Testis (tissue), 3 donors: ENCODE measurements around the gene HNF4A. TPM values are rescaled to one million over a fixed set of nuclear protein-coding genes. Genes with fewer than 3 reads are reported as not detected.

ENCODE experiments used
- DNase-seq: peaks from one replicate; pipeline ENCODE4 v3.0.0-alpha.2; 2019
- H3K27ac ChIP-seq, 2 donors: fragments of 200-600 bp; sonication (generic); one replicate each; pipeline ENCODE4 v1.5.1; 2019
- H3K27me3 ChIP-seq: fragments of 200-600 bp; sonication (generic); one replicate; pipeline ENCODE4 v1.5.1; 2019
- H3K36me3 ChIP-seq: fragments of 200-600 bp; sonication (generic); one replicate; pipeline ENCODE4 v1.5.1; 2017; ENCODE audit warnings: low read depth; ENCODE audit errors: missing control alignments
- H3K4me1 ChIP-seq: fragments of 200-600 bp; sonication (generic); one replicate; pipeline ENCODE4 v1.5.1; 2019
- H3K4me3 ChIP-seq, 2 donors: fragments of 200-600 bp; sonication (generic); one replicate each; pipeline ENCODE4 v1.5.1; 2017 to 2019
- H3K9me3 ChIP-seq: fragments of 200-600 bp; sonication (generic); one replicate; pipeline ENCODE4 v1.5.1; 2017
- CTCF ChIP-seq, 3 experiments: fragments of 450-650 bp in 2 of 3; fragments of 200-600 bp in 1 of 3; sonication (generic) in 1 of 3; IDR thresholded peaks; one replicate each; pipeline ENCODE4 v1.5.1; 2016 to 2019; ENCODE audit warnings: antibody characterized with exemption in 3 of 3, mild to moderate bottlenecking in 2 of 3, moderate library complexity in 1 of 3
- POLR2A ChIP-seq: fragments of 450-650 bp; IDR thresholded peaks from one replicate; pipeline ENCODE4 v1.6.1; 2017; ENCODE audit warnings: antibody characterized with exemption, mild to moderate bottlenecking, moderate library complexity
- WGBS, 2 donors: methylation state at CpG; one replicate each; pipeline ENCODE4 v1.1.5; 2018; 5-methylcytosine and 5-hydroxymethylcytosine counted together
- intact Hi-C: fragments of 100-400 bp; cut with DNase I; formaldehyde crosslinking; loops from one replicate; pipeline ENCODE4 v1.15.1; 2023; ENCODE audit warnings: low total_unique reads
- polyA plus RNA-seq: library from polyadenylated mRNA; stranded (reverse); fragments of 350-450 nt; fragmentation: Illumina TruSeq; extraction: RNeasy Lipid Tissue Mini Kit (QIAGEN cat#74804); gene quantifications from one replicate; pipeline ENCODE4 v1.2.3, GENCODE V29; 2014; ENCODE audit warnings: low read depth, low replicate concordance; ENCODE audit not compliant: insufficient read depth
- total RNA-seq, 2 donors: library from RNA; depleted of rRNA; stranded (reverse); fragments of >200 nt; gene quantifications; one replicate each; pipeline ENCODE4 v1.2.3, GENCODE V29; 2016

HNF4A gene
- total and polyA plus RNA-seq, 3 donors from 2014 or later = 1.2 to 2.5 (median 1.4) TPM

GRCh38 chr20:44418069-44418905, 62.8 kb downstream of the HNF4A start:
- TF ChIP-seq CTCF (IDR thresholded peaks at IDR 0.05) (no peak), POLR2A (no peak)
- Histone ChIP-seq H3K27ac (no peak overlapping the region), H3K9me3 (no peaks in the 10 kb centered on the region), H3K4me1 (peaks cover 5% of the 10 kb centered on the region), H3K4me3 (no peak overlapping the region), H3K27me3 (no peaks in the 10 kb centered on the region), H3K36me3 (no peaks in the 10 kb centered on the region)
- WGBS, 2 donors = 73 to 90% methylated on average over 13 of the region's 13 CpGs
- peak; percentile 67 for DNase-seq
- intact Hi-C loops = no loop called here

- TF ChIP-seq POLR2A (no peak), CTCF (IDR thresholded peaks at IDR 0.05) (no peak)
- WGBS, 2 donors = 92% methylated on average over 13 of the region's 13 CpGs
- no peaks in the 10 kb centered on the region for H3K36me3 ChIP-seq
- no peak overlapping the region for H3K27ac ChIP-seq
- no peak overlapping the region for H3K4me3 ChIP-seq
- intact Hi-C loops = no loop called here
- H3K9me3 ChIP-seq = no peaks in the 10 kb centered on the region
- no peak for DNase-seq
- H3K27me3 ChIP-seq = no peaks in the 10 kb centered on the region
- peaks cover 5% of the 10 kb centered on the region for H3K4me1 ChIP-seq
Measured at GRCh38 chr20:44419131-44419844, 63.8 kb downstream of the HNF4A start.

- DNase-seq = no peak
- peaks cover 5% of the 10 kb centered on the region for H3K4me1 ChIP-seq
- no peak overlapping the region for H3K27ac ChIP-seq
- intact Hi-C loops = no loop called here
- WGBS, 2 donors = 81 to 84% methylated on average over 4 of the region's 4 CpGs
- TF ChIP-seq POLR2A = no peak
- TF ChIP-seq CTCF (IDR thresholded peaks at IDR 0.05) = no peak
- H3K36me3 ChIP-seq = no peaks in the 10 kb centered on the region
- no peaks in the 10 kb centered on the region for H3K27me3 ChIP-seq
- H3K4me3 ChIP-seq = no peak overlapping the region
- no peaks in the 10 kb centered on the region for H3K9me3 ChIP-seq
Measured at GRCh38 chr20:44420497-44420896, 65.0 kb downstream of the HNF4A start.

GRCh38 chr20:44422083-44422482, 66.6 kb downstream of the HNF4A start:
- intact Hi-C loops = no loop called here
- Histone ChIP-seq H3K27ac (no peak overlapping the region), H3K27me3 (no peaks in the 10 kb centered on the region), H3K36me3 (no peaks in the 10 kb centered on the region), H3K9me3 (no peaks in the 10 kb centered on the region), H3K4me1 (peaks cover 5% of the 10 kb centered on the region), H3K4me3 (no peak overlapping the region)
- no peak for DNase-seq
- TF ChIP-seq CTCF (IDR thresholded peaks at IDR 0.05) = no peak
- WGBS, 2 donors = 61 to 73% methylated on average over 3 of the region's 3 CpGs
